Type B pancreatic cell (in vitro differentiated cells): ENCODE data around the gene PIAS2. TPM values are rescaled to one million over a fixed set of nuclear protein-coding genes. Genes with fewer than 3 reads are reported as not detected.
"Not testable (repeated sequence)": the region's sequence is repeated elsewhere in the genome, so short reads cannot be mapped to it uniquely, and the experiment has no call there.

Experiments used
- DNase-seq: peaks from one replicate; pipeline ENCODE4 v3.0.0; 2021; ENCODE audit warnings: mixed read lengths; ENCODE audit not compliant: unreplicated experiment; ENCODE audit errors: extremely low spot score
- H3K27ac Mint-ChIP-seq: 2 replicates; pipeline ENCODE4 v1.8.0; 2021; ENCODE audit warnings: mild to moderate bottlenecking, mixed read lengths
- H3K27me3 Mint-ChIP-seq: 2 replicates; pipeline ENCODE4 v1.8.0; 2021; ENCODE audit warnings: mixed read lengths
- H3K36me3 Mint-ChIP-seq: 2 replicates; pipeline ENCODE4 v1.8.0; 2021; ENCODE audit warnings: mixed read lengths
- H3K4me1 Mint-ChIP-seq: one replicate; pipeline ENCODE4 v1.8.0; 2021; ENCODE audit warnings: mixed read lengths; ENCODE audit not compliant: unreplicated experiment
- H3K4me3 Mint-ChIP-seq: 2 replicates; pipeline ENCODE4 v1.8.0; 2021; ENCODE audit warnings: mild to moderate bottlenecking, mixed read lengths
- H3K9me3 Mint-ChIP-seq: 2 replicates; pipeline ENCODE4 v1.8.0; 2021; ENCODE audit warnings: mixed read lengths
- CTCF ChIP-seq: fragments of 200-600 bp; sonication (generic); conservative IDR thresholded peaks from 2 replicates; pipeline ENCODE4 v1.5.0; 2021; ENCODE audit warnings: antibody characterized with exemption, mild to moderate bottlenecking
- total RNA-seq: library from RNA; stranded (reverse); gene quantifications from 2 replicates; pipeline ENCODE4 v1.2.1, GENCODE V29; 2021; ENCODE audit warnings: low replicate concordance

PIAS2 gene
- total RNA-seq, 1 donor from 2014 or later, result 37.6 TPM

GRCh38 chr18:46810481-46811000 lies 106.8 kb downstream of the PIAS2 start:
- no peak for DNase-seq
- H3K4me3 Mint-ChIP-seq, result no peak overlapping the region
- H3K4me1 Mint-ChIP-seq, result no peaks in the 10 kb centered on the region
- H3K27me3 Mint-ChIP-seq, result no peaks in the 10 kb centered on the region
- no peaks in the 10 kb centered on the region for H3K9me3 Mint-ChIP-seq
- no peaks in the 10 kb centered on the region for H3K36me3 Mint-ChIP-seq
- no peak for TF ChIP-seq CTCF
- no peak overlapping the region for H3K27ac Mint-ChIP-seq

GRCh38 chr18:46809145-46809544 lies 108.2 kb downstream of the PIAS2 start:
- H3K36me3 Mint-ChIP-seq, result no peaks in the 10 kb centered on the region

GRCh38 chr18:46795945-46796344 lies 121.4 kb downstream of the PIAS2 start:
- H3K27me3 Mint-ChIP-seq, H3K27ac Mint-ChIP-seq, H3K36me3 Mint-ChIP-seq, H3K4me1 Mint-ChIP-seq, DNase-seq, H3K9me3 Mint-ChIP-seq, H3K4me3 Mint-ChIP-seq: not testable (repeated sequence)

More at GRCh38 chr18:46809145-46809544, 108.2 kb downstream of the PIAS2 start:
- no peak for DNase-seq
- no peak for TF ChIP-seq CTCF
- Mint-ChIP-seq H3K27ac (no peak overlapping the region), H3K4me3 (no peak overlapping the region), H3K27me3 (no peaks in the 10 kb centered on the region), H3K4me1 (no peaks in the 10 kb centered on the region), H3K9me3 (no peaks in the 10 kb centered on the region)

- H3K27me3 Mint-ChIP-seq, result no peaks in the 10 kb centered on the region
- no peak overlapping the region for H3K27ac Mint-ChIP-seq
- no peak for TF ChIP-seq CTCF
- no peaks in the 10 kb centered on the region for H3K4me1 Mint-ChIP-seq
- H3K36me3 Mint-ChIP-seq, result no peaks in the 10 kb centered on the region
- no peak for DNase-seq
- H3K4me3 Mint-ChIP-seq, result no peak overlapping the region
- peaks cover 5% of the 10 kb centered on the region for H3K9me3 Mint-ChIP-seq
Observed at GRCh38 chr18:46794607-46795006, 122.7 kb downstream of the PIAS2 start.

- no peak for TF ChIP-seq CTCF
- Mint-ChIP-seq H3K4me1 (no peaks in the 10 kb centered on the region), H3K9me3 (peaks cover 5% of the 10 kb centered on the region), H3K27me3 (no peaks in the 10 kb centered on the region), H3K4me3 (no peak overlapping the region), H3K27ac (no peak overlapping the region), H3K36me3 (no peaks in the 10 kb centered on the region)
- DNase-seq, result no peak
Observed at GRCh38 chr18:46793565-46793964, 123.7 kb downstream of the PIAS2 start.

- TF ChIP-seq CTCF, result no peak
- no peaks in the 10 kb centered on the region for H3K27me3 Mint-ChIP-seq
- H3K36me3 Mint-ChIP-seq, result no peaks in the 10 kb centered on the region
- H3K27ac Mint-ChIP-seq, result no peak overlapping the region
- peaks cover 5% of the 10 kb centered on the region for H3K9me3 Mint-ChIP-seq
- no peaks in the 10 kb centered on the region for H3K4me1 Mint-ChIP-seq
- no peak overlapping the region for H3K4me3 Mint-ChIP-seq
- DNase-seq, result no peak
Observed at GRCh38 chr18:46789088-46789487, 128.2 kb downstream of the PIAS2 start.
